ENCODE measurements around the gene CHD2. TPM values are rescaled to one million over a fixed set of nuclear protein-coding genes. Genes with fewer than 3 reads are reported as not detected.
A peak's percentile ranks its signal among the peaks of the same experiment; 100 is the strongest.
"Not testable (repeated sequence)": the region's sequence is repeated elsewhere in the genome, so short reads cannot be mapped to it uniquely, and the experiment has no call there.

Gene CHD2
- total and polyA plus RNA-seq, 2 experiments from 2014 or later: 60.8 to 118 TPM

DNA sequence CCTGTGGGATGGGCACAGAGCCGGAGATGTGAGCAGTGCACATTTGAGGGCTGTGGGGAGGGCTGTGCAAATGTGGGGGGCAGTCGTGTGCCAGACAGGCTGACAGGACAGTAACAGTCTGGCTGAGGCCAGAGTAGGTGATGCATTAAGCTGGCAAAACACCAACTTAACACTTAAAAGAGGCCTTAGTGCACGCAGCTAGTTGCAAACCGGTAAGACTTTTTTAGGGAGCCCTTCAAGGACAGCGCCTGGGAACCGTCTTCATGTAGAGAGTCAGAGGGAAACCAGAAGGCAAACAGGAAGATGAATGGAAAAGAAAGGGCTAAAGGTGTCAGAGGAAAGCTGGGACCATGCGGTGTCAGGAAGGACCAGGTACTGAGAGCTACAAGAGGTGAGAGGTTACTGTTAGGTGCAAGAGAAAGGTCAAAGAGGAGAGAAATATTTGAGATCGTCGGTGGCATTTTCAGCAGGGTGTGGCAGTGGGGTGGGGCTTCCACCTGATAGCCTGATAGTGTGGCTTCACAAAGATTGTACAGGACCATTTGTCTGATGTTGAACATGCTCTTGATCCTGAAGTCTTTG lies 30.0 kb upstream of the CHD2 start:
- Histone ChIP-seq H3K27ac (peak overlapping the region; percentile 18), H3K27me3 (no peaks in the 10 kb centered on the region), H3K4me1 (ENCODE audit: low read depth) (peaks cover 12% of the 10 kb centered on the region), H3K9me3 (ENCODE audit: low read depth) (no peaks in the 10 kb centered on the region), H3K4me3 (no peak overlapping the region), H3K36me3 (no peaks in the 10 kb centered on the region)
- TF ChIP-seq, protein P1, sequence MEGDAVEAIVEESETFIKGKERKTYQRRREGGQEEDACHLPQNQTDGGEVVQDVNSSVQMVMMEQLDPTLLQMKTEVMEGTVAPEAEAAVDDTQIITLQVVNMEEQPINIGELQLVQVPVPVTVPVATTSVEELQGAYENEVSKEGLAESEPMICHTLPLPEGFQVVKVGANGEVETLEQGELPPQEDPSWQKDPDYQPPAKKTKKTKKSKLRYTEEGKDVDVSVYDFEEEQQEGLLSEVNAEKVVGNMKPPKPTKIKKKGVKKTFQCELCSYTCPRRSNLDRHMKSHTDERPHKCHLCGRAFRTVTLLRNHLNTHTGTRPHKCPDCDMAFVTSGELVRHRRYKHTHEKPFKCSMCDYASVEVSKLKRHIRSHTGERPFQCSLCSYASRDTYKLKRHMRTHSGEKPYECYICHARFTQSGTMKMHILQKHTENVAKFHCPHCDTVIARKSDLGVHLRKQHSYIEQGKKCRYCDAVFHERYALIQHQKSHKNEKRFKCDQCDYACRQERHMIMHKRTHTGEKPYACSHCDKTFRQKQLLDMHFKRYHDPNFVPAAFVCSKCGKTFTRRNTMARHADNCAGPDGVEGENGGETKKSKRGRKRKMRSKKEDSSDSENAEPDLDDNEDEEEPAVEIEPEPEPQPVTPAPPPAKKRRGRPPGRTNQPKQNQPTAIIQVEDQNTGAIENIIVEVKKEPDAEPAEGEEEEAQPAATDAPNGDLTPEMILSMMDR (IDR thresholded peaks at IDR 0.05; ENCODE audit: low read depth, low read length): no peak
- DNase-seq (ENCODE audit: low read depth in 1 of 2, low spot score in 1 of 2): peak in 1 of 2 donors; percentile 22

DNA sequence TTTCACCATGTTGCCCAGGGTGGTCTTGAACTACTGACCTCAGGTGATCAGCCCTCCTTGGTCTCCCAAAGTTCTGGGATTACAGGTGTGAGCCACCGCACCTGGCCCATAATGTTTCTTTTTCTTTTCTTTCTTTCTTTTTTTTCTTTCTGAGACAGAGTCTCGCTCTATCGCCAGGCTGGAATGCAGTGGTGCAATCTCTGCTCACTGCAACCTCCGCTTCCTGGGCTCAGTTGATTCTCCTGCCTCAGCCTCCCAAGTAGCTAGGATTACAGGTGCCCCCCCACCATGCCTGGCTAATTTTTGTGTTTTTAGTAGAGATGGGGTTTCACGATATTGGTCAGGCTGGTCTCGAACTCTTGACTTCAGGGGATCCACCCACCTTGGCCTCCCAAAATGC lies 27.2 kb upstream of the CHD2 start:
- not testable (repeated sequence) for H3K27ac ChIP-seq; H3K4me3 ChIP-seq; H3K27me3 ChIP-seq; H3K9me3 ChIP-seq (ENCODE audit: low read depth); DNase-seq (ENCODE audit: low read depth in 1 of 2, low spot score in 1 of 2); H3K36me3 ChIP-seq
- H3K4me1 ChIP-seq (ENCODE audit: low read depth): peaks cover 17% of the 10 kb centered on the region

DNA sequence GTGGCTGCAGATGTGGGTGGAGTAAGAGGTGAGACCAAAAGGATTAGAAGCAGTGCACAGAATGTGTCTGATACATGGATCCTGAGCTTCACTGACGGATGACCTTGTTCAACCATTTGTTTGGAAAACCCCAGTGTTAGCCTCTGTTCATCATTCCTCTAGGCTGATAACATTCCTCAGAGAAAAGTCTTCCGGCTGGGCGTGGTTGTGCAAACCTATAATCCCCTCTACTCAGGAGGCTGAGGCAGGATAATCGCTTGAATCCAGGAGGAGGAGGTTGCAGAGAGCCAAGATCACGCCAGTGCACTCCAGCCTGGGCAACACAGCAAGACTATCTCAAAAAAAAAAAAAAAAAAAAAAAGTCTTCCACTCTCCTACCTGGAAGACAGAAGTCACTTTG lies 23.1 kb upstream of the CHD2 start:
- no peaks in the 10 kb centered on the region for H3K36me3 ChIP-seq
- peaks cover 31% of the 10 kb centered on the region for H3K4me1 ChIP-seq (ENCODE audit: low read depth)
- no peak for DNase-seq (ENCODE audit: low read depth in 1 of 2, low spot score in 1 of 2)
- no peaks in the 10 kb centered on the region for H3K27me3 ChIP-seq
- H3K4me3 ChIP-seq: no peak overlapping the region
- TF ChIP-seq, protein P1 (IDR thresholded peaks at IDR 0.05; ENCODE audit: low read depth, low read length): no peak
- no peak overlapping the region for H3K27ac ChIP-seq
- H3K9me3 ChIP-seq (ENCODE audit: low read depth): no peaks in the 10 kb centered on the region

DNA sequence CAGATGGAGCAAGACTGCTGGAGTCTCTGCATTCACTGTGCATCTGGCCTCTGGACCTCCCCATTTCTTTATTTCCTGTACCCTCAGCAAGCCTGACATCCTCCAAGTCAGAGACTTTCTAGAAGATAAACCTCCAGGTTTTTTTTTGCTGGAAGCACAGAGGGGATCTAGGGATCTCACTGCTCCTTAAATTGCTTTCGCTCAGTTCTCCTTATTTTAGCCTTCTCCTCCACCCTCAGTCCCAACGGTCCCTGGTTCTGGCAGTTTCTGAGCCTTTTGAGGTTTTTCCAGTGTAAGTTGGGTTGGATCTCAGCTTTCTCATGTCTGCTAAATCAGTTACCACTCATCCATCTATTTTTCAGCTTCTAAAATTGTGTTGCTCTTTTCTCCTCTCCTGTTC lies 22.7 kb upstream of the CHD2 start:
- Histone ChIP-seq H3K27ac (peak overlapping the region; percentile 77), H3K4me1 (ENCODE audit: low read depth) (peaks cover 31% of the 10 kb centered on the region), H3K27me3 (no peaks in the 10 kb centered on the region), H3K9me3 (ENCODE audit: low read depth) (no peaks in the 10 kb centered on the region), H3K4me3 (no peak overlapping the region), H3K36me3 (no peaks in the 10 kb centered on the region)
- DNase-seq (ENCODE audit: low read depth in 1 of 2, low spot score in 1 of 2): no peak
- TF ChIP-seq, protein P1 (IDR thresholded peaks at IDR 0.05; ENCODE audit: low read depth, low read length): no peak

DNA sequence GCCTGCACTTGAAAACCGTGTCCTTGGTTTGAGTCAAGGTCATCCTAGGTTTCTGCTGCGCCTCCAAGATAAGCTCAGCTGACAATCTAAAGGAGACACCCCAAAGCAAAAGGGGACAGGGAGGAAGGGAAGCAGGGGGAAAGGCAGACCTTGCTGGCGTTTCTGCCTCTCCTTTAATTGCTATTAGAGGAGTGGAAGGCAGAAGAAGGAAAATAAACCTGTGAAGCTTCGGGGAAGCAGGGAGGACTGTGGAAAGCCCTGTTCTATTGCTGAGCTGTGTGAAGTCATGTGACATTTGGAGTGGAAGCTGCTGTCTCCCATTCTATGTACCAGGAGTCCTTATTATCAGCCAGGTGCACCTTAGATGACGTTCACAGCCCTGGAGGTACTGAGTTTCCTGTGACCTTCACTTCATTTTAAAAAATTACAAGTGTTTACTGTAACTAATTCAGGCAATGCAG lies 21.5 kb upstream of the CHD2 start:
- no peaks in the 10 kb centered on the region for H3K9me3 ChIP-seq (ENCODE audit: low read depth)
- TF ChIP-seq, protein P1 (IDR thresholded peaks at IDR 0.05; ENCODE audit: low read depth, low read length): no peak
- DNase-seq (ENCODE audit: low read depth in 1 of 2, low spot score in 1 of 2): peak in 1 of 2 donors; percentile 47
- no peaks in the 10 kb centered on the region for H3K36me3 ChIP-seq
- no peak overlapping the region for H3K4me3 ChIP-seq
- H3K27ac ChIP-seq: peak overlapping the region; percentile 77
- H3K4me1 ChIP-seq (ENCODE audit: low read depth): peaks cover 31% of the 10 kb centered on the region
- H3K27me3 ChIP-seq: no peaks in the 10 kb centered on the region

DNA sequence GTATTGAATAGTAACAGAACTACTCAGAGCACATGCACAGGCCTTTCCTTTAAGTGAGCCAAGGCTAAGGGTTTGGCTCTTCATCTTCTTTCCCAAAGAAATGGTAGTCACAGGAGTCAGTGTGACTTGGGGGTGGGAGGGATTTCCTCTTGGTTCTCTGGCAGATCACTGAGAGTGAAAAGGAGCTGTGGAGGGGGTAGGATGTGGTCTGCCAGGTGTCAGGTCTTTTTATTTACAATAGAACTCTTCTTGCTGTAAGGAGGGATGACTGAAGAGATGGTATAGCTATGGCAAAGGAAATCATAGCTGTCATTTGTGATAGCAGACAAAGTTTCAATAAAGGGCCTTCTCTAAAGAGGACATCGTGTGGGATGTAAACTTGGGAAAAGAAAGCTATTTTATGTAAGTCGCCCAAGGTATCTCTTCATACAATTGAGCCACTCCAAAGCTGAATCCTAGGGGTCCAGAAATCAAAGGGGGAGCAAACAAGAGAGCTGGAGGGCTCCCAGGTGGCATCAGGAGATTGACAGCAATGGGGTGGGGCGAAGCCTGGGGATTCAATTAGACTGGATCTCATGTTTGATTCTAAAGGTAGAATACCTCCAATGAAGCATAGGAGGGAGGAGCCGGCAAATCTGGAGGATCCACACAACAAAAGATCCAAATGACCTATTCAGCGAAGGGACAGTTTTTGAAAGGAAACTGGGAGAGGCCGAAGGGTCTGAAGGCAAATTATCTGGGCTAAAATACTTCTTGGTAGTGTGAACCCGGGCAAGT lies 20.0 kb upstream of the CHD2 start:
- Histone ChIP-seq H3K9me3 (ENCODE audit: low read depth) (no peaks in the 10 kb centered on the region), H3K36me3 (no peaks in the 10 kb centered on the region), H3K27me3 (no peaks in the 10 kb centered on the region), H3K4me3 (no peak overlapping the region), H3K27ac (peak overlapping the region; percentile 91), H3K4me1 (ENCODE audit: low read depth) (peaks cover 31% of the 10 kb centered on the region)
- TF ChIP-seq, protein P1 (IDR thresholded peaks at IDR 0.05; ENCODE audit: low read depth, low read length): no peak
- DNase-seq (ENCODE audit: low read depth in 1 of 2, low spot score in 1 of 2): no peak
